ENCODE results near the gene MOCS1. TPM values are rescaled to one million over a fixed set of nuclear protein-coding genes. Genes with fewer than 3 reads are reported as not detected.
A peak's percentile ranks its signal among the peaks of the same experiment; 100 is the strongest.

Gene MOCS1
- total RNA-seq, 1 donor from 2014 or later = 22.9 TPM

DNA sequence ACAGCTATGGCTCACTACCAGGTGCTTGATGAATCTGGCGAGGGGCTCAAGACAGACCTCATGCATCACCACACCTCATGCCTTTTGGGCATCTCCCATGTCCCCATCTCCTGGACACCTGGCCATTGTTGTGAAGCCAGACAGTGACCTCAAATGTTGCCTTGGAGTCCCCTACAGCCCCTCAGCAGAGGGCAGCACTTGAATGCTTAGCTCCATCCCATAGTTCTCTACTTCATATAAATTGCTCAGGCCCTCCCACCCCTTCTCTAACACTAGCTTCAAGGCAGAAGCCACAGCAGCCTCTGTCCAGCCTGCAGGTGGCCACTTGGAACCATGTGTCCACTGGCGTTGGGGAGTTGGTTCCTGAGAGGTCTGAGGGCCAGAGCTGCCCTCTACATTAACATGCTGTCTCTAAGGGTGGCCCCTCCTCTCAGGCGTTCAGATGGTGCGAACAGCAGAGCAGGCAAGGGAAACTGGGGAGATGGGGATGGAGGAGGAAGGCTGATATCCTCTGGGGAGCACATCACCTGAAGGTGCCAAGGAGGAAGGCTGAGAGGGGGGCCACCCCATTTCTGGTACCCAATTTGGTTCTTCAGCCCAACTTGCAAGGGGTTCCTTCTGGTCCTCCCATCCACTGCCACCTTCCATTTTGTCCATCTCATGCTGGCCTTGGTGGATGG is 31.3 kb downstream of the MOCS1 start:
- peaks cover 52% of the 10 kb centered on the region for H3K36me3 ChIP-seq
- H3K4me1 ChIP-seq = no peaks in the 10 kb centered on the region
- intact Hi-C loops (cut with DNase I) = no loop called here
- no peak overlapping the region for H3K27ac ChIP-seq
- H3K9me3 ChIP-seq = no peaks in the 10 kb centered on the region
- no peak for ATAC-seq
- H3K4me3 ChIP-seq = no peak overlapping the region
- DNase-seq = no peak
- TF ChIP-seq CTCF (IDR thresholded peaks at IDR 0.05) = no peak
- no peaks in the 10 kb centered on the region for H3K27me3 ChIP-seq (ENCODE audit: low read depth)

DNA sequence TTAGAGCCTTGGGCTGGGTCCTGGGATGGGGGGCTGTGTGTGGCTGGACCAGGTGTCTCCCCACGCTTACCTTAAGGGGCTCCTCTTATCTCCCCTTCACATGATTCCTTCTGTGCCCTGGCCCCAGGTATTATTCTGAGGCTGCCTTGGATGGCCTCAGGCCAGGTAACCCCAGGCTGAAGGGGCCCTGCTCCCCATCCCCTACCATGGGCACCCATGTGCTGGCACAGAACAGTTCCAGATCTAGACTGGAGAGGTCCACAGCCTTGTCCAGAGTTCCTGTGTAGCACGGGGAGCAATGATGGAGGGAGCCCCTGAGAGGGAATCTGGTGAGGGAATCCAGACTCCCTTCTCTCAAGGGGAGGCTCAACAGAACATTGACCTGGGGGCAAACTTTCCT is 32.1 kb downstream of the MOCS1 start:
- Histone ChIP-seq H3K4me1 (no peaks in the 10 kb centered on the region), H3K4me3 (no peak overlapping the region), H3K9me3 (no peaks in the 10 kb centered on the region), H3K27ac (no peak overlapping the region), H3K27me3 (ENCODE audit: low read depth) (no peaks in the 10 kb centered on the region), H3K36me3 (peaks cover 49% of the 10 kb centered on the region)
- intact Hi-C loops (cut with DNase I) = no loop called here
- no peak for TF ChIP-seq CTCF (IDR thresholded peaks at IDR 0.05)
- DNase-seq (no peak), ATAC-seq (no peak)

- no peaks in the 10 kb centered on the region for H3K4me1 ChIP-seq
- H3K27ac ChIP-seq = no peak overlapping the region
- no peak for ATAC-seq
- DNase-seq = no peak
- intact Hi-C loops (cut with DNase I) = no loop called here
- no peaks in the 10 kb centered on the region for H3K9me3 ChIP-seq
- no peaks in the 10 kb centered on the region for H3K27me3 ChIP-seq (ENCODE audit: low read depth)
- TF ChIP-seq CTCF (IDR thresholded peaks at IDR 0.05) = no peak
- H3K4me3 ChIP-seq = no peak overlapping the region
- H3K36me3 ChIP-seq = peaks cover 49% of the 10 kb centered on the region
Observed at GRCh38 chr6:39901670-39902069, 32.6 kb downstream of the MOCS1 start.

DNA sequence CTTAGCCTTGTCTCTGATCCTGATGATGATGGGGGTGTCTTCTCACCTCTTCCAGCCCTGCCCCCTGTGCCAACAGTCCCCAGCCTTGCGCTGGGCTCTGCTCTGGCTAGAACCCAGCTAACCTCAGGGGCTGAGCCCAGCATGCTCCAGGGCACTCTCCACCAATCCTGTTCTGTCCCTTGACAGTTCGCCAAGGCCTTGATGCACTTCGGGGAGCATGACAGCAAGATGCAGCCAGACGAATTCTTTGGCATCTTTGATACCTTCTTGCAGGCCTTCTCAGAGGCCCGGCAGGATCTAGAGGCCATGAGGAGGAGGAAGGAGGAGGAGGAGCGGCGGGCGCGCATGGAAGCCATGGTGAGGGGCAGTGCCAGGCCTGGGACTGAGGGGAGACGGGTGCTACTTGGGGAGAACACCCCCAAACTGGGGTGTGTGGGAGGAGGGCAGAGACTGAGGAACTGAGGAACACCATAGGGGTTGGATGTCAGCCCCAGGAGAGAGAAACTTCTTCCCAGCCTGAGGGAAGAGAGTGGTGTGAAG is 33.1 kb downstream of the MOCS1 start:
- Histone ChIP-seq H3K36me3 (peaks cover 49% of the 10 kb centered on the region), H3K27ac (peak overlapping the region; percentile 21), H3K4me1 (no peaks in the 10 kb centered on the region), H3K4me3 (no peak overlapping the region), H3K9me3 (no peaks in the 10 kb centered on the region), H3K27me3 (ENCODE audit: low read depth) (no peaks in the 10 kb centered on the region)
- no peak for ATAC-seq
- intact Hi-C loops (cut with DNase I) = no loop called here
- DNase-seq = no peak
- TF ChIP-seq CTCF (IDR thresholded peaks at IDR 0.05) = no peak

- intact Hi-C loops (cut with DNase I) = no loop called here
- ATAC-seq (no peak), DNase-seq (no peak)
- Histone ChIP-seq H3K27ac (no peak overlapping the region), H3K4me3 (no peak overlapping the region), H3K4me1 (no peaks in the 10 kb centered on the region), H3K27me3 (ENCODE audit: low read depth) (no peaks in the 10 kb centered on the region), H3K36me3 (peaks cover 49% of the 10 kb centered on the region), H3K9me3 (no peaks in the 10 kb centered on the region)
- no peak for TF ChIP-seq CTCF (IDR thresholded peaks at IDR 0.05)
Observed at GRCh38 chr6:39899554-39900295, 34.5 kb downstream of the MOCS1 start.
